Daoy (cell line): Measurements from ENCODE around the gene CCL14. TPM values are rescaled to one million over a fixed set of nuclear protein-coding genes. Genes with fewer than 3 reads are reported as not detected.
"Not testable (repeated sequence)": the region's sequence is repeated elsewhere in the genome, so short reads cannot be mapped to it uniquely, and the experiment has no call there.

ENCODE experiments used
- DNase-seq: peaks from one replicate; pipeline ENCODE4 v3.0.0-alpha.2; 2015; ENCODE audit warnings: low read depth
- total RNA-seq: library from RNA; depleted of rRNA; stranded (reverse); fragments of >200 nt; shearing (Covaris generic); gene quantifications from 2 replicates; pipeline ENCODE4 v1.2.3, GENCODE V29; 2014; rRNA removed

CCL14 gene
- total RNA-seq, 1 experiment from 2014 or later: not detected

DNA sequence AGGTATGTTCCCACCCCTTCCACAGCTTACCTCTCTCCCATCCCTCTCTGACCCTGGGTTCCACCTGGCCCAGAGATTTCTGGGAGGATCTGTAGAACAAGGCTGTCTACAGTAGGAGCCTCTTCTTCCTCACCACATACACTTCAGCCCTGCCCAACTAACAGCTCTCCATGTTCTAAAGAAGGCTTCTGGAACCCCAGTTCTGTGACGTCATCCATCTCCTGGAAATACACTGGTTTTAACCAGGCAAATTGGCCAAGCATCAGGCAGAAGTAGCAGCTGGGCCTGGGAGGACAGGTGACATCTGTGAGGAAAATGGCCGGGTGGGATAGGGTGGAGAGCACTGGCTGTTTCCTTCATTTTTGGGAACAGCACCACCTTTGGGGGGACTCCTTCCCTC, 43.0 kb downstream of the CCL14 start, which contains the start of gene LYZL6:
LYZL6 (minus strand) TSS at position 177 of the 400 bp plus-strand sequence. CDS start 4,357 bp downstream, outside the sequence.
- no peak for DNase-seq

DNA sequence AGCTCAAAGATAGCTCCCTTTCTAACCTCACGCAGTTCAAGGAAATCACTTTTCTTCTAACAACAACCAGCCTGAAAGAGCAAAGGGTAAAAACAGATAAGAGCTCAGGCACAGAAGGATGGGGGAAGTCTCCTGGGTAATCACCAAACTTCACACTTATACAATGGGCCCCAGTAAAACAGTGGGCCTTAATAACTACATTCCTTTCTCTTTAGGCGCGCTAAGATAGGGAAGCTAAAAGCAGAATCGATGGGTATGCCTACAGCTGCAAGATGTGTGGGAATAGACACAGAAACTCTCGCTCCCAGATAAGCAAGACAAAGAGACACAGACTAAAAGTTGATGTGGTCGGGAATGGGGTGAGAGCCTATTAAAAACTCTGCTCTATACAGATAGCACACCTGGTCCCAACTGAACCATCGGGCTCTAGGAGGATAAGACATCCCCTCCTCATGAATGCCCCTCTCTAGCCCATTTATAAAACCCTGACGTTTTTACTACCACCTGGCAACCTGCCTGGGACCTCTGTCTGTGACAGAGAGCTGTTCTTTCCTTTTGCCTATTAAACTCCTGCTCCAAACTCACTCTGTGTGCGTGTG, 43.8 kb downstream of the CCL14 start:
- no peak for DNase-seq

DNA sequence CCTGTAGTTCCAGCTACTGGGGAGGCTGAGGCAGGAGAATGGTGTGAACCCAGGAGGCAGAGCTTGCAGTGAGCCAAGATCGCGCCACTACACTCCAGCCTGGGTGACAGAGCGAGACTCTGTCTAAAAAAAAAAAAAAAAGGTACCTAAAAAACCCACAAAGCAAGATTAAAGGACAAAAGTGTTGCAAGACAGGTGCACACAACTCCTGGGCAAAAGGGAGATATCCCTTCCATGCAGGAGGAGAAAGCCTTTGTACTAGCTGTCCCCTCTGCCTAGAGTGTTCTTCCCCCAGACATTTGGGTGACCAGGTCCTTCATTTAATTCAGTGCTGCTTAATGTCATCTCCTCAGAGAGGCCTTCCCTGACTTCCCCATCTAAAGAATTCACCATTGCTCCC, 48.0 kb downstream of the CCL14 start:
- not testable (repeated sequence) for DNase-seq

DNA sequence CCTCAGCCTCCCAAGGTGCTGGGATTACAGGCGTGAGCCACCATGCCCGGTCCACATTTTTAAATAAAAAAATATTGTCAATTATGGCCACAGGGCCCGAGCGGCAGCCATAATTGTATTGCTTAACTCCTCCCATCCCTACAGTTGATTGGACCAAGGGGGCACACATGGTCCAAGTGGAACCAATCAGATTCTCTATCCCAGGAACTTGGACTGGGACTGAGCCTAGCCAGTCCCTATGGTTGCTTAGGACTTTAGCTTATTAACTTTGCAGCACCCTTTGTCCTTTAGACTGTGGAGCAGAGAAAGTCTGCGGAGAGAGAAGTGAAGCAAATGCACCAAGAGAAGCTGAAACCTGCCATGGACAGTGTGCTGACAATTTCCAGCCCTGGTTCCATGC, 50.5 kb downstream of the CCL14 start:
- DNase-seq: no peak

DNA sequence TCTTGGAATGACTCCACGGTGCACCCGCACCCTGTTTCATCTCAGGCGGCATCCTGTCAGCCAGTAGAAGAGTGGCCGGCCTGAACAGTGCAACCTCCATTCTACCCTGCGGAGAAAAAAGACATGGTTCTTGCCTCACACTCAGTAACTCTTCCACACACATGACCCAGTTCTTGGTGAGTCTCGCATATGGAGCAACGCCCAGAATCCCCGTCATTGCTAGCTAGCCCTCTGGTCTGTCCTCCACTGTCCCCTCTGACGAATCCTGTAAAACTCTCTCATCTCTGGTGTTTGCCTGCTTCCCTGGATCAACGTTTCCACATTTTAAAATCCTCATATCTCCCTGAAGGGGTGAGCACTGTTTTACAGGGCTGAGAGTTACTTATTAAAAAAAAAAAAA, 51.8 kb downstream of the CCL14 start:
- DNase-seq: no peak

Other genes starting within 250 kb of the CCL14 start
- gene GAS2L2, start 233.5 kb downstream of the CCL14 start, total RNA-seq: not detected in 2 replicates
- gene C17orf50, start 225.8 kb downstream of the CCL14 start, total RNA-seq: not detected in 2 replicates
- gene MMP28, start 191.1 kb downstream of the CCL14 start, total RNA-seq: 0.40 TPM in 1 of 2 replicates, not detected in the other
- 12.1 and 15.9 TPM in 2 replicates for gene TAF15, start 177.2 kb downstream of the CCL14 start, total RNA-seq
- not detected in 2 replicates for gene HEATR9, start 117.8 kb downstream of the CCL14 start, total RNA-seq
- gene CCL5, start 106.4 kb downstream of the CCL14 start, total RNA-seq: 9.0 and 14.4 TPM in 2 replicates
- gene RDM1, start 56.0 kb downstream of the CCL14 start, total RNA-seq: 0.86 and 4.3 TPM in 2 replicates
- not detected in 2 replicates for gene LYZL6, start 43.0 kb downstream of the CCL14 start, total RNA-seq
- not detected in 2 replicates for gene CCL16, start 5.2 kb downstream of the CCL14 start, total RNA-seq
- gene CCL15, start 14.8 kb upstream of the CCL14 start, total RNA-seq: not detected in 2 replicates
- gene CCL23, start 31.2 kb upstream of the CCL14 start, total RNA-seq: not detected in 2 replicates
- not detected in 2 replicates for gene CCL18, start 77.5 kb upstream of the CCL14 start, total RNA-seq
- 0.46 TPM in 1 of 2 replicates, not detected in the other for gene CCL3, start 103.4 kb upstream of the CCL14 start, total RNA-seq
- gene CCL4, start 117.1 kb upstream of the CCL14 start, total RNA-seq: not detected in 2 replicates
- not detected in 2 replicates for gene TBC1D3B, start 189.9 kb upstream of the CCL14 start, total RNA-seq
- 1.7 TPM in 1 of 2 replicates, not detected in the other for gene CCL3L1, start 210.0 kb upstream of the CCL14 start, total RNA-seq
- gene CCL4L2, start 224.3 kb upstream of the CCL14 start, total RNA-seq: 0.63 and 2.9 TPM in 2 replicates